Heart left ventricle (tissue), 16 donors: Measurements from ENCODE around the gene SLC25A13. TPM values are rescaled to one million over a fixed set of nuclear protein-coding genes. Genes with fewer than 3 reads are reported as not detected.

Source experiments
- ATAC-seq, 4 donors: fragments of 200-7000 bp; cut with Tn5 transposase; one replicate each; pipeline ENCODE4 v1.9.1; 2020 to 2022; ENCODE audit warnings: moderate library complexity in 4 of 4, mild to moderate bottlenecking in 3 of 4, moderate number of reproducible peaks in 1 of 4
- DNase-seq, 5 donors: peaks; one replicate each; pipeline ENCODE4 v3.0.0-alpha.2; 2020
- H3K27ac ChIP-seq, 12 donors: fragments of 200-600 bp; sonication (generic) in 4 of 12; one replicate each; pipeline versions ENCODE4 v1.5.0 to v1.8.0; 2016 to 2022; ENCODE audit warnings: mild to moderate bottlenecking in 2 of 12
- H3K27me3 ChIP-seq, 9 donors: fragments of 200-600 bp; sonication (generic) in 2 of 9; one replicate each; pipeline versions ENCODE4 v1.5.1 to v1.8.0; 2016 to 2022; ENCODE audit warnings: mild to moderate bottlenecking in 3 of 9
- H3K36me3 ChIP-seq, 9 donors: fragments of 200-600 bp; sonication (generic) in 2 of 9; one replicate each; pipeline versions ENCODE4 v1.5.0 to v1.8.0; 2018 to 2022; ENCODE audit warnings: mild to moderate bottlenecking in 2 of 9
- H3K4me1 ChIP-seq, 12 donors: fragments of 200-600 bp; sonication (generic) in 4 of 12; one replicate each; pipeline versions ENCODE4 v1.5.0 to v1.8.0; 2016 to 2022; ENCODE audit warnings: mild to moderate bottlenecking in 3 of 12
- H3K4me3 ChIP-seq, 12 donors: fragments of 200-600 bp; sonication (generic) in 4 of 12; one replicate each; pipeline versions ENCODE4 v1.5.0 to v1.8.0; 2017 to 2022; ENCODE audit warnings: mild to moderate bottlenecking in 9 of 12, moderate library complexity in 4 of 12
- H3K9me3 ChIP-seq, 12 donors: fragments of 200-600 bp; sonication (generic) in 4 of 12; one replicate each; pipeline versions ENCODE4 v1.5.0 to v1.8.0; 2016 to 2022; ENCODE audit warnings: mild to moderate bottlenecking in 1 of 12
- POLR2A ChIP-seq, 2 donors: fragments of 450-650 bp; IDR thresholded peaks; one replicate each; pipeline ENCODE4 v1.6.1; 2017; ENCODE audit warnings: antibody characterized with exemption in 2 of 2, mild to moderate bottlenecking in 2 of 2, moderate library complexity in 2 of 2
- WGBS, 4 donors: extraction: QIAGEN DNeasy Blood & Tissue Kit in 2 of 4; methylation state at CpG; one replicate each; pipeline versions ENCODE4 v1.1.5 to v1.1.7; 2013 to 2018; 5-methylcytosine and 5-hydroxymethylcytosine counted together
- intact Hi-C, 10 donors: fragments of 100-400 bp; cut with DNase I; formaldehyde crosslinking; loops; one replicate each; pipeline versions ENCODE4 v1.11.1 to v1.14.2; 2022
- polyA plus RNA-seq, 2 donors: library from polyadenylated mRNA; stranded (reverse); fragments of 200-250 nt; gene quantifications; one replicate each; pipeline ENCODE4 v1.2.3, GENCODE V29; 2013
- total RNA-seq, 9 donors: library from RNA; depleted of rRNA in 2 of 9; stranded (reverse); fragments of >200 nt in 2 of 9; fragmentation: NEBNext Ultra II Directional in 3 of 9; extraction: Animal tissue kit (Norgen Biotek cat#: 25700) in 3 of 9; gene quantifications; one replicate each; pipeline versions ENCODE4 v1.1.0 to v1.2.4, GENCODE V29; 2016 to 2023
- TF ChIP-seq, protein P1 (sequence below), 12 donors: fragments of 200-600 bp; sonication (generic) in 4 of 12; IDR thresholded peaks; one replicate each; pipeline versions ENCODE4 v1.5.0 to v1.8.0; 2018 to 2022; ENCODE audit warnings: antibody characterized with exemption in 12 of 12, mild to moderate bottlenecking in 5 of 12
- donor health status: ischemic (EF 13 %, LVEDD 7.1; RV severe dilation, severe dysfunction).
- donor health status: healthy with polysubstance abuse.
- donor health status: DM: no; HTN: yes; CAD: no.
- donor health status: DM: no; HTN: no; CAD: no.
- donor health status: ischemic (EF 25% LVEDD 6.9; RV normal size, moderate dysfunction).
- donor health status: ischemic (EF 25% LVEDD 5.7; RV mildly dilated, moderate dysfunction).
- donor health status: healthy.
- donor health status: DM: yes; HTN: yes; CAD: no.
- donor health status: ischemic (EF 35%, LVEDD 5.7; RV mildly dilated, moderate dysfunction).
- donor health status: nonischemic (EF 11% LVEDD 7.7; RV severe dilation, severe dysfunction).
- donor health status: DM: yes; HTN: yes; CAD: no.
- donor health status: PGD.
- donor health status: ischemic (EF 29% LVEDD 5.4; RV normal size, mild dysfunction).
- donor health status: nonischemic (EF 23%, LVEDD 6.1; RV moderate dilation, normal function).

SLC25A13 gene
- total and polyA plus RNA-seq, 11 donors: 3.7 to 17.9 (median 11.4) TPM

DNA sequence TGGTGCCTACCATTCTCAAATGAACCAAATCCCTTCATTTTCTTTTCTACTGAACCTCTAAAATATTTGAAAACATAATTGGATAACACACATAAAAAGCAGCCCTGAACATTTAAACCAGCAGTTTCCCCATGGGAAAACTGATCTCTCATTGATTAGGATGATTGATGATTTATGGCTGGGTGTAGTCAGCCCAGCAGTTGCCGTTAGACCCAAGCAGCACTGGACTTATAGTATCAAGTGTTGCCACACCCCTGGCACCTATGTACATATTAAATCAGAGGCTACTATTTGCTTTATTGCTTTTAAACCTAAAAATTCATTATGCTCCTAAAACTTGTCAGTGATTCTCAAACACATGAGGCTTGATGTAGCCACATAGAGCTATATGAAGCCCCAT lies 20.2 kb upstream of the SLC25A13 start:
- Histone ChIP-seq H3K4me1 (no peaks in the 10 kb centered on the region), H3K27ac (no peak overlapping the region), H3K36me3 (no peaks in the 10 kb centered on the region), H3K4me3 (no peak overlapping the region), H3K9me3 (no peaks in the 10 kb centered on the region), H3K27me3 (no peaks in the 10 kb centered on the region)
- ATAC-seq (no peak), DNase-seq (no peak)
- TF ChIP-seq POLR2A (IDR thresholded peaks at IDR 0.05): no peak
- TF ChIP-seq, protein P1, sequence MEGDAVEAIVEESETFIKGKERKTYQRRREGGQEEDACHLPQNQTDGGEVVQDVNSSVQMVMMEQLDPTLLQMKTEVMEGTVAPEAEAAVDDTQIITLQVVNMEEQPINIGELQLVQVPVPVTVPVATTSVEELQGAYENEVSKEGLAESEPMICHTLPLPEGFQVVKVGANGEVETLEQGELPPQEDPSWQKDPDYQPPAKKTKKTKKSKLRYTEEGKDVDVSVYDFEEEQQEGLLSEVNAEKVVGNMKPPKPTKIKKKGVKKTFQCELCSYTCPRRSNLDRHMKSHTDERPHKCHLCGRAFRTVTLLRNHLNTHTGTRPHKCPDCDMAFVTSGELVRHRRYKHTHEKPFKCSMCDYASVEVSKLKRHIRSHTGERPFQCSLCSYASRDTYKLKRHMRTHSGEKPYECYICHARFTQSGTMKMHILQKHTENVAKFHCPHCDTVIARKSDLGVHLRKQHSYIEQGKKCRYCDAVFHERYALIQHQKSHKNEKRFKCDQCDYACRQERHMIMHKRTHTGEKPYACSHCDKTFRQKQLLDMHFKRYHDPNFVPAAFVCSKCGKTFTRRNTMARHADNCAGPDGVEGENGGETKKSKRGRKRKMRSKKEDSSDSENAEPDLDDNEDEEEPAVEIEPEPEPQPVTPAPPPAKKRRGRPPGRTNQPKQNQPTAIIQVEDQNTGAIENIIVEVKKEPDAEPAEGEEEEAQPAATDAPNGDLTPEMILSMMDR (IDR thresholded peaks at IDR 0.05): no peak
- WGBS, 4 donors: 62 to 80% (median 72%) methylated on average over 1 of the region's 1 CpG
- intact Hi-C loops: no loop called here

DNA sequence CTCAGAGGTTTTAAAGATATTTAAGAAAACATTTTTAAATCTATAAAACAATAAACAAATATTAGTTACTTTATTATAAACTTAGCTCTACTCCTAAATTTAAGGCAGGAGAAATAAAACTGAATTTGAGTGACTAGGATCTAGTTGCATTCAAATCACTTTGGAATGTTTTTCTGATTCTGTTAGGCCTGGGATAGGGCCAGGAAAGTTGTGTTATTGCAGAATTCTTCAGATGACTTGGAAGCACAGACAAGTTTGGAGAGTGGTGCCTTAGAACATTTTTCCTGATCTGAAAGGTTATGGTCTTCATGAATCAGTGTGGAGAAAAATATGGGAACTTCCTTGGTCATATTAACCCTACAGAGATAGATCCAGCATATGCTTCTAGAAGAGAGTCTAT lies 15.6 kb upstream of the SLC25A13 start:
- ATAC-seq (no peak), DNase-seq (no peak)
- TF ChIP-seq POLR2A (IDR thresholded peaks at IDR 0.05): no peak
- TF ChIP-seq, protein P1 (IDR thresholded peaks at IDR 0.05): no peak
- Histone ChIP-seq H3K27ac (no peak overlapping the region), H3K27me3 (no peaks in the 10 kb centered on the region), H3K9me3 (peaks cover 0 to 10% (median 1%) of the 10 kb centered on the region in 12 donors), H3K4me3 (no peak overlapping the region), H3K4me1 (no peaks in the 10 kb centered on the region), H3K36me3 (no peaks in the 10 kb centered on the region)
- intact Hi-C loops: no loop called here

DNA sequence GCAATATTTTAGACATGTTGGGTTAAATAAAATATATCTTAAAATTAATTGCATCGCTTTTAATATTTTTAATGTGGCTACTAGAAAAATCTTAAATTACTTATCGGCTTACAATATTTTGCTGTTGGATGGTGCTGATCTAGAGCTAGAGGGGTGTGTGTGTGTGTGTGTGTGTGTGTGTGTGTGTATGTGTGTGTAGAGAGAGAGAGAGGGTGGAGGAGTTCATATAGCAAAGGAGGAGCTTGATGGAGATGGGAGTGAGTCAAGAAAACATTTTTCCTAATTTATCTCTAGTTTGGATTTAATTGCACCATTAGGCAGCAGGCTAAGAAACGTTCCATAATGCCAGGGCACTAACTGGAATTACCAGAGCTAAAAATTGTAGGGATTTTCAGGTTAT lies 10.4 kb upstream of the SLC25A13 start:
- no peaks in the 10 kb centered on the region for H3K27me3 ChIP-seq
- peaks cover 0 to 10% (median 1%) of the 10 kb centered on the region in 12 donors for H3K9me3 ChIP-seq
- peaks cover 0 to 11% (median 0%) of the 10 kb centered on the region in 12 donors for H3K4me1 ChIP-seq
- ATAC-seq: no peak
- H3K27ac ChIP-seq: no peak overlapping the region
- H3K36me3 ChIP-seq: no peaks in the 10 kb centered on the region
- TF ChIP-seq POLR2A (IDR thresholded peaks at IDR 0.05): no peak
- TF ChIP-seq, protein P1 (IDR thresholded peaks at IDR 0.05): no peak
- no peak overlapping the region for H3K4me3 ChIP-seq
- DNase-seq: no peak
- WGBS, 4 donors: 83 to 90% (median 88%) methylated on average over 3 of the region's 3 CpGs
- intact Hi-C loops: no loop called here

DNA sequence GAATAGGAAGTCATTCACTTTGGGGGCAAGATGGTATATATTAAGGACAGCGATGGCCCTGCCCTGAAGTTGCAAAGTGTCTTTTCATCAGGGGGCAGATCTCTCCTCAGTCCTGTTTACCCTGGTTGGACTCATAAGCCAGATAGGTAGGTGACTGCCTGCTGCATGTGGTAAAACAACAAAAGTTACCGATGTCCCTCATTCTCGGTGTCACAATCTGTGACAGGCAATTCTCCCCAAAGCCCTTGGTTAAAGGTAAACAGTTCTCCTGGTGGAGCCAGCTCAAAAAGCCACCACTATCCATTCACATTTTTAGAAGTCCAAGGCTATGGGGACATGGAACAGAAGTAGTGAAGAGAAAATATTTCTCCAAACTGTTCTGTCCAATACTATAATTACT lies 9.9 kb upstream of the SLC25A13 start:
- Histone ChIP-seq H3K27me3 (no peaks in the 10 kb centered on the region), H3K27ac (no peak overlapping the region), H3K9me3 (peaks cover 0 to 10% (median 1%) of the 10 kb centered on the region in 12 donors), H3K36me3 (no peaks in the 10 kb centered on the region), H3K4me3 (no peak overlapping the region), H3K4me1 (peaks cover 0 to 11% (median 0%) of the 10 kb centered on the region in 12 donors)
- ATAC-seq: no peak
- WGBS, 4 donors: 92 to 96% (median 94%) methylated on average over 3 of the region's 3 CpGs
- TF ChIP-seq, protein P1 (IDR thresholded peaks at IDR 0.05): no peak
- TF ChIP-seq POLR2A (IDR thresholded peaks at IDR 0.05): no peak
- no peak for DNase-seq
- intact Hi-C loops: no loop called here
